Gastrocnemius medialis (tissue), 4 donors: Measurements from ENCODE around the gene SHROOM3.

Experiments
- CTCF ChIP-seq, 5 experiments: fragments of 450-650 bp in 3 of 5; fragments of 200-600 bp in 2 of 5; sonication (generic) in 2 of 5; IDR thresholded peaks in 4 of 5; conservative IDR thresholded peaks in 1 of 5; 1 replicate in 4 of 5; 2 replicates in 1 of 5; pipeline ENCODE4 v1.5.1; 2016 to 2019; ENCODE audit warnings: antibody characterized with exemption in 5 of 5, mild to moderate bottlenecking in 3 of 5, moderate library complexity in 3 of 5
- POLR2A ChIP-seq, 2 donors: fragments of 450-650 bp; IDR thresholded peaks; one replicate each; pipeline ENCODE4 v1.6.1; 2017; ENCODE audit warnings: antibody characterized with exemption in 2 of 2, mild to moderate bottlenecking in 2 of 2, moderate library complexity in 2 of 2

- TF ChIP-seq CTCF (IDR thresholded peaks at IDR 0.05 in 4 of 5, conservative IDR thresholded peaks at IDR 0.05 in 1 of 5) (no peak), POLR2A (IDR thresholded peaks at IDR 0.05) (no peak)
Measured at GRCh38 chr4:76773766-76774165, 338.7 kb downstream of the SHROOM3 start.
